SK-N-SH (cell line): ENCODE measurements around the gene CPLX1. TPM values are rescaled to one million over a fixed set of nuclear protein-coding genes. Genes with fewer than 3 reads are reported as not detected.

Experiments used
- CTCF ChIA-PET: fragments of 300-600, 350-600 bp; formaldehyde crosslinking; extraction: SDS; loops from one replicate; lab custom pipeline; 2021; lab: Yijun Ruan, JAX
- POLR2A ChIA-PET: fragments of 350-600 bp; sonication (Branson Sonifier 250); formaldehyde crosslinking; extraction: SDS; loops from one replicate; lab custom pipeline; 2020; ENCODE audit warnings: antibody characterized with exemption, inconsistent platforms; lab: Yijun Ruan, JAX
- DNase-seq: peaks from one replicate; pipeline ENCODE4 v3.0.0; 2012
- H2AFZ ChIP-seq: fragments of 200-600 bp; sonication (generic); 2 replicates; pipeline ENCODE4 v1.8.1; 2016; ENCODE audit warnings: antibody characterized with exemption, mild to moderate bottlenecking, low read depth
- H3F3A ChIP-seq: fragments of 200-600 bp; sonication (generic); replicated peaks from 2 replicates; pipeline ENCODE3; 2016; ENCODE audit warnings: antibody characterized with exemption, mild to moderate bottlenecking; ENCODE audit not compliant: insufficient read depth
- H3K27ac ChIP-seq, 2 experiments: fragments of 200-500 bp in 1 of 2; fragments of 200-600 bp in 1 of 2; sonication (Bioruptor generic) in 1 of 2; sonication (generic), shearing (Covaris generic) in 1 of 2; 2 replicates each; pipeline versions ENCODE4 v1.5.1 to v1.6.1; 2014 to 2016; ENCODE audit warnings: low read depth in 2 of 2, inconsistent platforms in 1 of 2, low read length in 1 of 2, mild to moderate bottlenecking in 1 of 2, mixed read lengths in 1 of 2
- H3K27me3 ChIP-seq: fragments of 200-600 bp; sonication (generic), shearing (Covaris generic); 2 replicates; pipeline ENCODE4 v1.6.1; 2016; ENCODE audit warnings: mixed run types; ENCODE audit not compliant: insufficient read depth
- H3K36me3 ChIP-seq, 2 experiments: fragments of 200-500 bp in 1 of 2; fragments of 200-600 bp in 1 of 2; sonication (Bioruptor generic) in 1 of 2; sonication (generic) in 1 of 2; replicated peaks in 1 of 2; 2 replicates each; pipeline versions ENCODE3 to v1.5.1; 2014 to 2016; ENCODE audit warnings: low read length in 1 of 2, mild to moderate bottlenecking in 1 of 2; ENCODE audit not compliant: insufficient read depth in 2 of 2, control insufficient read depth in 1 of 2
- H3K4me1 ChIP-seq, 2 experiments: fragments of 200-500 bp in 1 of 2; fragments of 200-600 bp in 1 of 2; sonication (Bioruptor generic) in 1 of 2; sonication (generic), shearing (Covaris generic) in 1 of 2; 2 replicates each; pipeline versions ENCODE4 v1.5.1 to v1.6.1; 2014 to 2016; ENCODE audit warnings: low read depth in 1 of 2, low read length in 1 of 2, mixed run types in 1 of 2; ENCODE audit not compliant: insufficient read depth in 2 of 2, control insufficient read depth in 1 of 2
- H3K4me2 ChIP-seq: fragments of 200-600 bp; sonication (generic), shearing (Covaris generic); 2 replicates; pipeline ENCODE4 v1.6.1; 2017; ENCODE audit warnings: mixed run types
- H3K4me3 ChIP-seq, 2 experiments: fragments of 200-500 bp in 1 of 2; fragments of 200-600 bp in 1 of 2; sonication (Bioruptor generic) in 1 of 2; sonication (generic), shearing (Covaris generic) in 1 of 2; 2 replicates each; pipeline versions ENCODE4 v1.5.1 to v1.8.1; 2014 to 2016; ENCODE audit warnings: low read depth in 2 of 2, inconsistent platforms in 1 of 2, low read length in 1 of 2, mild to moderate bottlenecking in 1 of 2, mixed read lengths in 1 of 2, moderate library complexity in 1 of 2
- H3K79me2 ChIP-seq: fragments of 200-600 bp; sonication (generic); 2 replicates; pipeline ENCODE4 v1.8.1; 2017; ENCODE audit warnings: mild to moderate bottlenecking; ENCODE audit not compliant: insufficient read depth
- H3K9ac ChIP-seq: fragments of 200-600 bp; sonication (generic); 2 replicates; pipeline ENCODE4 v1.6.1; 2017; ENCODE audit warnings: mixed run types
- H3K9me2 ChIP-seq: fragments of 200-600 bp; sonication (generic); 2 replicates; pipeline ENCODE4 v1.6.1; 2017; ENCODE audit warnings: mixed run types
- H3K9me3 ChIP-seq: fragments of 200-600 bp; sonication (generic); 2 replicates; pipeline ENCODE4 v1.6.1; 2017; ENCODE audit warnings: mixed run types, mild to moderate bottlenecking, moderate library complexity
- H4K20me1 ChIP-seq: fragments of 200-600 bp; sonication (generic); 2 replicates; pipeline ENCODE4 v1.6.1; 2017; ENCODE audit warnings: mild to moderate bottlenecking, mixed run types; ENCODE audit not compliant: insufficient read depth
- FOXM1 ChIP-seq: IDR thresholded peaks from 2 replicates; pipeline ENCODE4 v1.4.0; 2012; ENCODE audit warnings: low read depth, mild to moderate bottlenecking
- JUND ChIP-seq: IDR thresholded peaks from 2 replicates; pipeline ENCODE4 v1.4.0; 2012
- MEF2A ChIP-seq: IDR thresholded peaks from 2 replicates; pipeline ENCODE4 v1.4.0; 2012; ENCODE audit warnings: low read depth, borderline replicate concordance
- NRF1 ChIP-seq: IDR thresholded peaks from 2 replicates; pipeline ENCODE4 v1.6.1; 2012; ENCODE audit warnings: low read depth, mild to moderate bottlenecking, low read length
- TAF1 ChIP-seq: IDR thresholded peaks from 2 replicates; pipeline ENCODE4 v1.6.1; 2012; ENCODE audit warnings: low read depth, mild to moderate bottlenecking, low read length, moderate library complexity, borderline replicate concordance
- TCF12 ChIP-seq: IDR thresholded peaks from 2 replicates; pipeline ENCODE4 v1.4.0; 2012
- TEAD4 ChIP-seq: IDR thresholded peaks from 2 replicates; pipeline ENCODE4 v1.4.0; 2012; ENCODE audit warnings: mild to moderate bottlenecking, borderline replicate concordance; ENCODE audit not compliant: insufficient read depth
- USF1 ChIP-seq: IDR thresholded peaks from 2 replicates; pipeline ENCODE4 v1.4.0; 2012; ENCODE audit warnings: low read depth, borderline replicate concordance
- YY1 ChIP-seq: IDR thresholded peaks from 2 replicates; pipeline ENCODE4 v1.4.0; 2012; ENCODE audit warnings: low read depth, mild to moderate bottlenecking
- WGBS: methylation state at CpG from one replicate; pipeline ENCODE4 v1.1.6; 2017; ENCODE audit warnings: low lambda C conversion rate; 5-methylcytosine and 5-hydroxymethylcytosine counted together
- polyA plus RNA-seq, 3 experiments: library from polyadenylated mRNA; depleted of rRNA; stranded (reverse); fragments of >200 nt; gene quantifications; 2 replicates each; pipeline ENCODE4 v1.2.3, GENCODE V29; 2012

CPLX1 gene
- polyA plus RNA-seq, 1 of the 3 experiments (the other 2 are of a cell fraction) = 0.56 TPM

GRCh38 chr4:820230-821172, 5.4 kb downstream of the CPLX1 start:
- no peak overlapping the region for H3K27ac ChIP-seq
- no peak overlapping the region for H3K4me2 ChIP-seq
- H2AFZ ChIP-seq = no peak overlapping the region
- no peaks in the 10 kb centered on the region for H3K79me2 ChIP-seq
- H3K9me2 ChIP-seq = no peaks in the 10 kb centered on the region
- no peak for DNase-seq
- H4K20me1 ChIP-seq = no peaks in the 10 kb centered on the region
- peaks cover 26% of the 10 kb centered on the region for H3K27me3 ChIP-seq
- no peaks in the 10 kb centered on the region for H3K36me3 ChIP-seq
- H3K9me3 ChIP-seq = no peaks in the 10 kb centered on the region
- POLR2A ChIA-PET = no interaction called here
- no peaks in the 10 kb centered on the region for H3F3A ChIP-seq
- WGBS = 62% methylated on average over 11 of the region's 24 CpGs
- no peak overlapping the region for H3K4me3 ChIP-seq
- no peak for TF ChIP-seq NRF1
- no peak for TF ChIP-seq USF1
- TF ChIP-seq TEAD4 = no peak
- TF ChIP-seq YY1 = no peak
- TF ChIP-seq TAF1 = no peak
- TF ChIP-seq FOXM1 = no peak
- peaks cover 0 to 15% of the 10 kb centered on the region in 2 experiments; a peak in 1 of 4 replicates for H3K4me1 ChIP-seq
- CTCF ChIA-PET = no interaction called here
- no peak overlapping the region for H3K9ac ChIP-seq

- no peak overlapping the region for H3K4me3 ChIP-seq
- H3K27ac ChIP-seq = no peak overlapping the region
- DNase-seq = no peak
- TF ChIP-seq YY1 = no peak
- TF ChIP-seq TCF12 = no peak
- no peak for TF ChIP-seq JUND
- no peak for TF ChIP-seq MEF2A
- TF ChIP-seq TEAD4 = no peak
- H3K9me2 ChIP-seq = no peaks in the 10 kb centered on the region
- H3K36me3 ChIP-seq = no peaks in the 10 kb centered on the region
- no peaks in the 10 kb centered on the region for H4K20me1 ChIP-seq
- H2AFZ ChIP-seq = no peak overlapping the region
- no peaks in the 10 kb centered on the region for H3F3A ChIP-seq
- no peak overlapping the region for H3K9ac ChIP-seq
- peaks cover 0 to 12% of the 10 kb centered on the region in 2 experiments; a peak in 1 of 4 replicates for H3K4me1 ChIP-seq
- 72% methylated on average over 16 of the region's 20 CpGs for WGBS
- peaks cover 18% of the 10 kb centered on the region; the same call in 1 of the 2 replicates for H3K27me3 ChIP-seq
- POLR2A ChIA-PET = no interaction called here
- CTCF ChIA-PET = no interaction called here
- no peaks in the 10 kb centered on the region for H3K9me3 ChIP-seq
- no peak overlapping the region for H3K4me2 ChIP-seq
- H3K79me2 ChIP-seq = no peaks in the 10 kb centered on the region
Observed at GRCh38 chr4:819401-820229, 6.3 kb downstream of the CPLX1 start.
